Neural progenitor cell (in vitro differentiated cells): ENCODE data around the gene ANO8. TPM values are rescaled to one million over a fixed set of nuclear protein-coding genes. Genes with fewer than 3 reads are reported as not detected.

Experiments used
- DNase-seq: peaks from one replicate; pipeline ENCODE4 v3.0.0-alpha.2; 2016; ENCODE audit warnings: low spot score
- H2AFZ ChIP-seq: fragments of 200-600 bp; sonication (generic); replicated peaks from 2 replicates; pipeline ENCODE4 v1.6.1; 2016; ENCODE audit warnings: antibody characterized with exemption
- H3F3A ChIP-seq: fragments of 200-600 bp; sonication (generic); 2 replicates; pipeline ENCODE4 v1.6.1; 2016; ENCODE audit warnings: antibody characterized with exemption, low read depth
- H3K27ac ChIP-seq: fragments of 200-600 bp; sonication (generic); 2 replicates; pipeline ENCODE4 v1.5.1; 2016; ENCODE audit warnings: mild to moderate bottlenecking
- H3K27me3 ChIP-seq: fragments of 200-600 bp; sonication (generic); 2 replicates; pipeline ENCODE4 v1.6.1; 2016; ENCODE audit warnings: mild to moderate bottlenecking, moderate library complexity
- H3K36me3 ChIP-seq: fragments of 200-600 bp; sonication (generic); 2 replicates; pipeline ENCODE4 v1.5.1; 2016
- H3K4me1 ChIP-seq: fragments of 200-600 bp; sonication (generic); 2 replicates; pipeline ENCODE4 v1.6.1; 2016; ENCODE audit warnings: mixed run types
- H3K4me2 ChIP-seq: fragments of 200-600 bp; sonication (generic); 2 replicates; pipeline ENCODE4 v1.6.1; 2016
- H3K4me3 ChIP-seq: fragments of 200-600 bp; sonication (generic); 2 replicates; pipeline ENCODE4 v1.5.1; 2016
- H3K79me2 ChIP-seq: fragments of 200-600 bp; sonication (generic); 2 replicates; pipeline ENCODE4 v1.6.1; 2016; ENCODE audit warnings: low read depth
- H3K9ac ChIP-seq: fragments of 200-600 bp; sonication (generic); 2 replicates; pipeline ENCODE4 v1.6.1; 2016
- H3K9me3 ChIP-seq: fragments of 200-600 bp; sonication (generic); 2 replicates; pipeline ENCODE4 v1.5.1; 2016; ENCODE audit warnings: low read depth
- H4K20me1 ChIP-seq: fragments of 200-600 bp; sonication (generic); 2 replicates; pipeline ENCODE4 v1.6.1; 2016; ENCODE audit warnings: low read depth
- H3K27ac Mint-ChIP-seq: 3 replicates; pipeline ENCODE4 v1.8.0; 2021; ENCODE audit warnings: mixed read lengths
- H3K27me3 Mint-ChIP-seq: 2 replicates; pipeline ENCODE4 v1.8.0; 2022; ENCODE audit warnings: low read depth, mild to moderate bottlenecking, inconsistent platforms, moderate library complexity, mixed read lengths; ENCODE audit not compliant: insufficient read depth
- H3K36me3 Mint-ChIP-seq: 3 replicates; pipeline ENCODE4 v1.8.0; 2021; ENCODE audit warnings: mixed read lengths
- H3K4me1 Mint-ChIP-seq: 3 replicates; pipeline ENCODE4 v1.8.0; 2021; ENCODE audit warnings: mixed read lengths
- H3K4me3 Mint-ChIP-seq: 3 replicates; pipeline ENCODE4 v1.8.0; 2021; ENCODE audit warnings: mild to moderate bottlenecking, moderate library complexity, mixed read lengths
- H3K9me3 Mint-ChIP-seq: 3 replicates; pipeline ENCODE4 v1.8.0; 2020; ENCODE audit warnings: mixed read lengths
- EZH2 ChIP-seq: fragments of 200-600 bp; sonication (generic); IDR thresholded peaks from 2 replicates; pipeline ENCODE4 v1.6.1; 2017; ENCODE audit warnings: antibody characterized with exemption, mild to moderate bottlenecking, moderate library complexity
- EZH2phosphoT487 ChIP-seq: fragments of 200-600 bp; sonication (generic); IDR thresholded peaks from 2 replicates; pipeline ENCODE4 v1.6.1; 2017; ENCODE audit warnings: antibody characterized with exemption
- total RNA-seq: library from RNA; depleted of rRNA; stranded (reverse); fragments of >200 nt; gene quantifications from 2 replicates; pipeline ENCODE4 v1.2.3, GENCODE V29; 2015; ENCODE audit warnings: low replicate concordance
- TF ChIP-seq, protein P1 (sequence below): fragments of 200-600 bp; sonication (generic); IDR thresholded peaks from 2 replicates; pipeline ENCODE4 v1.5.1; 2017; ENCODE audit warnings: antibody characterized with exemption, mild to moderate bottlenecking

The ANO8 gene, protein sequence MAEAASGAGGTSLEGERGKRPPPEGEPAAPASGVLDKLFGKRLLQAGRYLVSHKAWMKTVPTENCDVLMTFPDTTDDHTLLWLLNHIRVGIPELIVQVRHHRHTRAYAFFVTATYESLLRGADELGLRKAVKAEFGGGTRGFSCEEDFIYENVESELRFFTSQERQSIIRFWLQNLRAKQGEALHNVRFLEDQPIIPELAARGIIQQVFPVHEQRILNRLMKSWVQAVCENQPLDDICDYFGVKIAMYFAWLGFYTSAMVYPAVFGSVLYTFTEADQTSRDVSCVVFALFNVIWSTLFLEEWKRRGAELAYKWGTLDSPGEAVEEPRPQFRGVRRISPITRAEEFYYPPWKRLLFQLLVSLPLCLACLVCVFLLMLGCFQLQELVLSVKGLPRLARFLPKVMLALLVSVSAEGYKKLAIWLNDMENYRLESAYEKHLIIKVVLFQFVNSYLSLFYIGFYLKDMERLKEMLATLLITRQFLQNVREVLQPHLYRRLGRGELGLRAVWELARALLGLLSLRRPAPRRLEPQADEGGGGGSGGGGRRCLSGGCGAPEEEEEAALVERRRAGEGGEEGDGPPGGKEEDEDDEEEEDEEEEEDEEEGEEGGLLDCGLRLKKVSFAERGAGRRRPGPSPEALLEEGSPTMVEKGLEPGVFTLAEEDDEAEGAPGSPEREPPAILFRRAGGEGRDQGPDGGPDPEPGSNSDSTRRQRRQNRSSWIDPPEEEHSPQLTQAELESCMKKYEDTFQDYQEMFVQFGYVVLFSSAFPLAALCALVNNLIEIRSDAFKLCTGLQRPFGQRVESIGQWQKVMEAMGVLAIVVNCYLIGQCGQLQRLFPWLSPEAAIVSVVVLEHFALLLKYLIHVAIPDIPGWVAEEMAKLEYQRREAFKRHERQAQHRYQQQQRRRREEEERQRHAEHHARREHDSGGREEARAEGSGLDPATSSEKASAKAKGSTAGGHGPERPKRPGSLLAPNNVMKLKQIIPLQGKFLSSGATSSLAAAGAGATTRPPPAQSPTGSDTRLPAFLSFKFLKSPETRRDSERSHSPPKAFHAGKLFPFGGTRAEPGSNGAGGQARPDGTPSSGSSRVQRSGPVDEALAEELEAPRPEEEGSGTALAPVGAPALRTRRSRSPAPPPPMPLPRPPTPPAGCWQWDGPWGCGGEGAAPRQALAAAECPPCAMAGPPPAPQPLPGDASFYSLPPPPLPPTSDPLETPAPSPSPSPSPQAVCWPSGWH
- 11.4 and 25.0 TPM in 2 replicates for total RNA-seq

GRCh38 chr19:17334414-17335409 lies at the start of gene ANO8:
TSS of gene ANO8 (minus strand) at chr19:17334855. CDS start at chr19:17334670, 185 bp downstream.
- Mint-ChIP-seq H3K4me1 (peaks cover 22% of the 10 kb centered on the region), H3K27me3 (peaks cover 18% of the 10 kb centered on the region), H3K9me3 (no peaks in the 10 kb centered on the region), H3K36me3 (peaks cover 15% of the 10 kb centered on the region), H3K27ac (peak within 1 kb of the TSS; percentile 87), H3K4me3 (peak within 1 kb of the TSS; percentile 100)
- Histone ChIP-seq H3K27me3 (peaks cover 3% of the 10 kb centered on the region), H3K9me3 (no peaks in the 10 kb centered on the region), H4K20me1 (peaks cover 8% of the 10 kb centered on the region), H3K9ac (peak within 1 kb of the TSS; percentile 34), H3K4me3 (peak within 1 kb of the TSS; percentile 97), H3K79me2 (peaks cover 15% of the 10 kb centered on the region), H3K36me3 (no peaks in the 10 kb centered on the region), H2AFZ (peak within 1 kb of the TSS; percentile 82), H3F3A (peaks cover 49% of the 10 kb centered on the region), H3K4me1 (peaks cover 5% of the 10 kb centered on the region), H3K27ac (no peak within 1 kb of the TSS), H3K4me2 (peak within 1 kb of the TSS; percentile 86)
- TF ChIP-seq EZH2phosphoT487: no peak
- TF ChIP-seq, protein P1, sequence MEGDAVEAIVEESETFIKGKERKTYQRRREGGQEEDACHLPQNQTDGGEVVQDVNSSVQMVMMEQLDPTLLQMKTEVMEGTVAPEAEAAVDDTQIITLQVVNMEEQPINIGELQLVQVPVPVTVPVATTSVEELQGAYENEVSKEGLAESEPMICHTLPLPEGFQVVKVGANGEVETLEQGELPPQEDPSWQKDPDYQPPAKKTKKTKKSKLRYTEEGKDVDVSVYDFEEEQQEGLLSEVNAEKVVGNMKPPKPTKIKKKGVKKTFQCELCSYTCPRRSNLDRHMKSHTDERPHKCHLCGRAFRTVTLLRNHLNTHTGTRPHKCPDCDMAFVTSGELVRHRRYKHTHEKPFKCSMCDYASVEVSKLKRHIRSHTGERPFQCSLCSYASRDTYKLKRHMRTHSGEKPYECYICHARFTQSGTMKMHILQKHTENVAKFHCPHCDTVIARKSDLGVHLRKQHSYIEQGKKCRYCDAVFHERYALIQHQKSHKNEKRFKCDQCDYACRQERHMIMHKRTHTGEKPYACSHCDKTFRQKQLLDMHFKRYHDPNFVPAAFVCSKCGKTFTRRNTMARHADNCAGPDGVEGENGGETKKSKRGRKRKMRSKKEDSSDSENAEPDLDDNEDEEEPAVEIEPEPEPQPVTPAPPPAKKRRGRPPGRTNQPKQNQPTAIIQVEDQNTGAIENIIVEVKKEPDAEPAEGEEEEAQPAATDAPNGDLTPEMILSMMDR: no peak
- peak; percentile 35 for TF ChIP-seq EZH2
- peak; percentile 98 for DNase-seq

DNA sequence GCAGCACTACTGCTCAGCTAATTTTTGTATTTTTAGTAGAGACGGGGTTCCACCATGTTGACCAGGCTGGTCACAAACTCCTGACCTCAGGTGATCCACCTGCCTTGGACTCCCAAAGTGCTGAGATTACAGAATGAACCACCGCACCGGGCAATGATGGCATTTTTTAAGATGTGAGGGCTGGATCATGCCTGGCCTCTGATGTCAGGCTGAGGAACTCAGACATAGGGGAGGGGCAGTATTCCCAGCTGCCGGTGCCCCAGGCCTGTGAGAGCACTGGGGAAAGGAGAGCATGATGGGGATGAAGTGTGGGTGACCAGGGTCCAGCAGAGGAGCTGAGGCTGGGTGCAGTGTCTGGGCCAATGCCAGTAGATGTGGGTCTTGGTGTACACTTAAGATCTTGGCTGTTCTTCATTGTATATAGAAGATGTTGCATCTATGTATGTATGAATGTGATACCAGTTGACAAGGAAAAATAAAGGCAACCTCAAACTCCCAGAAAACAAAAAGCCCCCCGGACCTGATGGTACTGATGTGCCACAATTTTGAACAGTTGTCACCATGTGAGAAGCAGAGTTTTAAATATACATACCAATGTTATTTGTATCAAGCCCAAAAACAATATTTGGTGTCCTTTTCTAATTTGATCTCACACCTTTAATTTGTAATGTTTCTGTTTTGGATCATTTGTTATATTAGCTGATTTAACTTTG lies 45.9 kb upstream of the ANO8 start:
- H3K27ac ChIP-seq: no peak overlapping the region
- no peak overlapping the region for H3K4me2 ChIP-seq
- H3K79me2 ChIP-seq: no peaks in the 10 kb centered on the region
- no peaks in the 10 kb centered on the region for H3K27me3 ChIP-seq
- H3K4me1 Mint-ChIP-seq: peaks cover 17% of the 10 kb centered on the region
- H3F3A ChIP-seq: peaks cover 9% of the 10 kb centered on the region
- H3K27ac Mint-ChIP-seq: no peak overlapping the region
- H3K4me1 ChIP-seq: peaks cover 3% of the 10 kb centered on the region
- no peak overlapping the region for H3K4me3 Mint-ChIP-seq
- no peak for DNase-seq
- H3K9me3 Mint-ChIP-seq: peaks cover 7% of the 10 kb centered on the region
- H3K4me3 ChIP-seq: no peak overlapping the region
- no peaks in the 10 kb centered on the region for H3K36me3 ChIP-seq
- no peaks in the 10 kb centered on the region for H3K9me3 ChIP-seq
- peaks cover 3% of the 10 kb centered on the region for H3K27me3 Mint-ChIP-seq
- H4K20me1 ChIP-seq: no peaks in the 10 kb centered on the region
- no peak overlapping the region for H3K9ac ChIP-seq
- no peak overlapping the region for H2AFZ ChIP-seq
- TF ChIP-seq EZH2 (no peak), EZH2phosphoT487 (no peak)
- TF ChIP-seq, protein P1: no peak
- H3K36me3 Mint-ChIP-seq: no peaks in the 10 kb centered on the region
